GM12801 (cell line): ENCODE measurements around the gene RPRD1B.

Experiments
- CTCF ChIP-seq: IDR thresholded peaks from one replicate; pipeline ENCODE4 v1.5.1; 2011; ENCODE audit warnings: control low read depth; ENCODE audit not compliant: insufficient read length; ENCODE audit errors: extremely low read depth

The RPRD1B gene

GRCh38 chr20:38134427-38135270, 101.1 kb downstream of the RPRD1B start:
- TF ChIP-seq CTCF: no peak

- TF ChIP-seq CTCF: no peak
Observed at GRCh38 chr20:38135271-38135650, 101.7 kb downstream of the RPRD1B start.

GRCh38 chr20:38135651-38136420, 102.3 kb downstream of the RPRD1B start:
- TF ChIP-seq CTCF: no peak

GRCh38 chr20:38136421-38137245, 103.1 kb downstream of the RPRD1B start:
- TF ChIP-seq CTCF: no peak

GRCh38 chr20:38137441-38138037, 104.0 kb downstream of the RPRD1B start:
- no peak for TF ChIP-seq CTCF

- TF ChIP-seq CTCF: no peak
Observed at GRCh38 chr20:38138086-38138778, 104.7 kb downstream of the RPRD1B start.
